WTC11 (cell line): ENCODE measurements around the gene COL26A1.
A peak's percentile ranks its signal among the peaks of the same experiment; 100 is the strongest.
"Not testable (repeated sequence)": the region's sequence is repeated elsewhere in the genome, so short reads cannot be mapped to it uniquely, and the experiment has no call there.

Source experiments
- AFF4 ChIP-seq: sonication (generic); formaldehyde crosslinking; IDR thresholded peaks from 2 replicates; pipeline ENCODE4 v1.8.1; 2023; ENCODE audit warnings: mild to moderate bottlenecking, missing genetic modification reagents, borderline replicate concordance
- ATF1 ChIP-seq: sonication (generic); formaldehyde crosslinking; IDR thresholded peaks from 2 replicates; pipeline ENCODE4 v1.8.1; 2023; ENCODE audit warnings: mild to moderate bottlenecking, moderate library complexity, missing genetic modification reagents
- CREB1 ChIP-seq: sonication (generic); formaldehyde crosslinking; IDR thresholded peaks from 2 replicates; pipeline ENCODE4 v1.8.0; 2023; ENCODE audit warnings: mild to moderate bottlenecking, missing genetic modification reagents
- ESRRA ChIP-seq: sonication (generic); formaldehyde crosslinking; IDR thresholded peaks from 2 replicates; pipeline ENCODE4 v1.8.1; 2022; ENCODE audit warnings: mild to moderate bottlenecking, missing genetic modification reagents, borderline replicate concordance
- GRHL2 ChIP-seq: fragments of 250-450 bp; sonication (Bioruptor Pico); IDR thresholded peaks from 2 replicates; pipeline ENCODE4 v1.8.0; 2022; ENCODE audit warnings: mild to moderate bottlenecking, moderate library complexity; ENCODE audit not compliant: insufficient replicate concordance, severe bottlenecking
- MYBL2 ChIP-seq: sonication (generic); formaldehyde crosslinking; IDR thresholded peaks from 2 replicates; pipeline ENCODE4 v1.8.1; 2023; ENCODE audit warnings: mild to moderate bottlenecking, moderate library complexity, missing genetic modification reagents
- NFYB ChIP-seq: sonication (generic); formaldehyde crosslinking; conservative IDR thresholded peaks from 2 replicates; pipeline ENCODE4 v1.8.0; 2022; ENCODE audit warnings: low read depth, missing genetic modification reagents
- ZNF232 ChIP-seq: sonication (generic); formaldehyde crosslinking; IDR thresholded peaks from 2 replicates; pipeline ENCODE4 v1.8.0; 2022; ENCODE audit warnings: mild to moderate bottlenecking, missing genetic modification reagents

GRCh38 chr7:101349300-101349699 is 13.4 kb upstream of the COL26A1 start:
- not testable (repeated sequence) for TF ChIP-seq ESRRA (CRISPR knock-in tag); GRHL2 (CRISPR knock-in tag); MYBL2 (CRISPR knock-in tag); CREB1; ZNF232; AFF4 (CRISPR knock-in tag); ATF1 (CRISPR knock-in tag)
- peak; percentile 75 for TF ChIP-seq NFYB (CRISPR knock-in tag)
